22Rv1 (cell line): ENCODE data around the gene FOLH1.
A peak's percentile ranks its signal among the peaks of the same experiment; 100 is the strongest.

Source experiments
- H3K27ac ChIP-seq: fragments of 450-650 bp; 2 replicates; pipeline ENCODE4 v1.5.1; 2017
- ZFX ChIP-seq: fragments of 450-650 bp; IDR thresholded peaks from 2 replicates; pipeline ENCODE4 v1.6.1; 2017; ENCODE audit warnings: antibody characterized with exemption, borderline replicate concordance
- TF ChIP-seq, protein P1 (sequence below): fragments of 450-650 bp; IDR thresholded peaks from 2 replicates; pipeline ENCODE4 v1.5.1; 2017; ENCODE audit warnings: mild to moderate bottlenecking

FOLH1 gene

DNA sequence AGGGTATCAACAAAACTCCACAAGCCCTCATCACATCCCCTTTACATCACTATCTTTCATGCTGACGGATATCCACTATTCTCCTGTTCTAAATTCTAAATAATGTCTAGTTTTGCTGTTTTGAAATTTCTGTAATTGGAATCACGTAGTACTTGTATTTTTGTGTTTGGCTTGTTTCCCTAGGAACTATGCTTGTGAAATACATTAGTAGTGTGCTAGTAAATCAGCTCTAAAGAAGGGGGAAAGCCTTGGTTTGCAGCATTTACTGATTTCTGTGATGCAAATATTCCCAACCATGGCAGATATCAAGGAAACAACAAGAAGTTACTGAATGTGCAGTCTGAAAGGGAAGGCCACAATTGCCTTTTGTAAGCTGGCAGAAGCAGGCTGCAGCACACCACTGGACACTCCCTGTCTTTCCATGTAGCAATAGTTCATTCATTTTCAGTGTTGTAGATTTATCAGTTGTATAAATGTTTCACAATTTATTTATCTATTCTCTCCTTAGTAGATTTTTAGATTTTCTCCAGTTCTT, 4.7 kb upstream of the FOLH1 start:
- TF ChIP-seq, protein P1, sequence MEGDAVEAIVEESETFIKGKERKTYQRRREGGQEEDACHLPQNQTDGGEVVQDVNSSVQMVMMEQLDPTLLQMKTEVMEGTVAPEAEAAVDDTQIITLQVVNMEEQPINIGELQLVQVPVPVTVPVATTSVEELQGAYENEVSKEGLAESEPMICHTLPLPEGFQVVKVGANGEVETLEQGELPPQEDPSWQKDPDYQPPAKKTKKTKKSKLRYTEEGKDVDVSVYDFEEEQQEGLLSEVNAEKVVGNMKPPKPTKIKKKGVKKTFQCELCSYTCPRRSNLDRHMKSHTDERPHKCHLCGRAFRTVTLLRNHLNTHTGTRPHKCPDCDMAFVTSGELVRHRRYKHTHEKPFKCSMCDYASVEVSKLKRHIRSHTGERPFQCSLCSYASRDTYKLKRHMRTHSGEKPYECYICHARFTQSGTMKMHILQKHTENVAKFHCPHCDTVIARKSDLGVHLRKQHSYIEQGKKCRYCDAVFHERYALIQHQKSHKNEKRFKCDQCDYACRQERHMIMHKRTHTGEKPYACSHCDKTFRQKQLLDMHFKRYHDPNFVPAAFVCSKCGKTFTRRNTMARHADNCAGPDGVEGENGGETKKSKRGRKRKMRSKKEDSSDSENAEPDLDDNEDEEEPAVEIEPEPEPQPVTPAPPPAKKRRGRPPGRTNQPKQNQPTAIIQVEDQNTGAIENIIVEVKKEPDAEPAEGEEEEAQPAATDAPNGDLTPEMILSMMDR, result no peak
- no peak for TF ChIP-seq ZFX
- H3K27ac ChIP-seq, result no peak overlapping the region

DNA sequence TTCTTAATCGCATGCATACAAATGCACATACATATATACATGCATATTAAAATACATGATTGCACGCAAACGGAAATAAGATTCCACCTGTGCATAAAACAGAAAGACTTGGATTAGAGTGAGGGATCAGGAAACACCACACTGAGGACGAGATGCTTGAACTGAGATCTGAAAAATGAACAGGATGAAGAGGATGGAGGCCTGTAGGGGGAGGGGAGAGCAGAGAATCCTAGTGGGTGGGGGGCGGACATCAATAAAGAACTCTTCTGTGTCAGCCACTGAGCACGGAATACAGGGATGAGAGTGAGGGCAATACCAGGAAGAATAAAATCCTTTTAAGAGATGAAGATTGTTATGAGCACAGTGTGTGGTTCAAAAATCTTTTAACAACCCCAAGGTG, 1.4 kb downstream of the FOLH1 start:
- peak overlapping the region; percentile 91 for H3K27ac ChIP-seq

DNA sequence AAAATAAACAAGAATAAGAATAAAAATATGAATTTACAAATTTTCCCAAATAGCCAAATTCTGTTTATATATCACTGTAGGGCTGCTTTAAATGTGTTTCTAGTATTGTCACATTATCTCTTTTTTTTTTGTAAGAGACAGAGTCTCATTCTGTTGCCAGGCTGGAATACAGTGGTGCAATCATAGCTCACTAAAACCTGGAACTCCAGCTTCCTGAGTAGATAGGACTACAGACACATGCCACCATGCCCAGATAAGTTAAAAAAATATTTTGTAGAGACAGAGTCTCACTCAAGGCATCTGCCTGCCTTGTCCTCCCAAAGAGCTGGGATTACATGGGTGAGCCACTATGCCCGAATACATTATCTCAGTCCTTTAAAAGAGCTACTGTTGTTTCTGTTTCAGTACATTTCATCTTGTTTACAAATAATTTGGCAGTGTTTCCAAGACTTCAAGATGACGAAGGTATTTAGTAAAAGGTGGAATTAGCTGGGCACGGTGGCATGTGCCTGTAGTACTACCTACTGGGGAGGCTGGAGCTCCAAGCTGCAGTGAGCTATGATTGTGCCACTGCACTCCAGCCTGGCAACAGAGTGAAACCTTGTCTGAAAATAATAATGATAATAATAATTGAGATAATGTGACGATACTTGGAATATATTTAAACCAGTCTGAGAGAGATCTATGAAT, 6.0 kb downstream of the FOLH1 start:
- H3K27ac ChIP-seq, result peak overlapping the region; percentile 91
- TF ChIP-seq, protein P1, result no peak
- TF ChIP-seq ZFX, result no peak

DNA sequence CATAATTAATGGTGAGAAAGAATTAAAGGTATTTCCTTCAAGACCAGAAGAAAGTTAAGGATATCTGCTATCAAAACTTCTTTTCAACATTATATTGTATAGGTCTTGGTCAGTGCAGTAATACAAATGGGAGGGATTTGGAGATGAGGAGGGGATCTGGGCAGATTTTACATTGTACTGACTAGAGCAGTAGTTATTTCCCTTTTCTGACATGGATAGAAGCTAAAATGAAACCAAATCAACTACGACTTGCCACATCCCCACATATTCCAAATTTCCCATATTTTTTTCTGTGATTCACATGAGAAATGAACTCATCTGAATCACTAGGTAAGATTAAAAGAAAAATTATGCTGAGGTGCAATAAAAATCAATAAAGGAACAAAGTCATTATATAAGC, 11.6 kb downstream of the FOLH1 start:
- peak overlapping the region; percentile 93 for H3K27ac ChIP-seq

DNA sequence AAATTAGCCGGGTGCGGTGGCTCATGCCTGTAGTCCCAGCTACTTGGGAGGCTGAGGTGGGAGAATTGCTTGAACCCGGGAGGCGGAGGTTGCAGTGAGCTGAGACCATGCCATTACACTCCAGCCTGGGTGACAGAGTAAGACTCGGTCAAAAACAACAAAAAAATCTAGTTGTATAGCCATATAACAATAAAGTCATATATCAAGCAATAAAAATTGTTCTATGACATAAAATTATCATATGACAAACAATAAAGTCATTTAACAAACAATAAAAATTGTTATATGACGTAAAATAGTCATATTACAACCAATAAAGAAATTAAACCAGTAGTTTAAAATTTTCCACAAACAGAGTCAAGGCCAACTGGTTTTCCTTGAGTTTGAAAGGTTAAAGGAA, 12.4 kb downstream of the FOLH1 start:
- H3K27ac ChIP-seq, result peak overlapping the region; percentile 93

DNA sequence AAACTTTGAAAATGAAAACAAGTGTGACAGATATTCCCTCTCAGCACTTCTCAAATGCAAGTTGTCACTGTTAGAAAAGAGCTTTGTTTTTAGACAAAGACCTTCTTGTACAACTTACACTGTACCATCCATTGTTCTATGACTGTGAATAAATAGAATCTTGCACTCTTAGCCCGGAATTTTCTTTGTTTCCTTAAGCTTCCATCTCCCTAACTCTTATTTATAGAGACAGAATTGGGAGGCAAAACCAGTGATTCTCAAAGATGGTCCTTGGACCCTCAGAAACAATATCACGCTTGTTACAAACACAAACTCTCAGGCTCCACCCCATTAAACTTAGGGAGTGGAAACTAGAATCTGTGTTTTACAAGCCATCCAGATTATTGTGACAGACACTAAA, 18.1 kb downstream of the FOLH1 start:
- H3K27ac ChIP-seq, result peak overlapping the region; percentile 93

DNA sequence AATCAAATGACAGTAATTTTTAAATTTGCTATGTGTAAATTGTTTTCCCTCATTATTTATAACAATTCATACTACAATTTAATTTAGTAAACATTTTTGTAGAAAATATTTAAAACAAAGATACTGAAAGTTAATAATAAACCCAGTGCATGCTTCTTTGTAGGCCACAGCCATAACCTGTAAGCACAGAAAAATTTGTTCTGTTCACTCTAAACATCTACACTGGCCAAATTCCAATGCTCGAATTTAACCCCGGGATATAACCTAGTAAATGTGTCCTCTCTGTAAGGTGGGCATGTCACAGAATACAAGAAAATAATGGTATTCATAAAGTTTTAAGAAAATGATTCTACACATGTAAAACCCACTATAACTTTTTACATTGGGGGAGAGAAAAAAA, 22.2 kb downstream of the FOLH1 start:
- peak overlapping the region; percentile 93 for H3K27ac ChIP-seq

DNA sequence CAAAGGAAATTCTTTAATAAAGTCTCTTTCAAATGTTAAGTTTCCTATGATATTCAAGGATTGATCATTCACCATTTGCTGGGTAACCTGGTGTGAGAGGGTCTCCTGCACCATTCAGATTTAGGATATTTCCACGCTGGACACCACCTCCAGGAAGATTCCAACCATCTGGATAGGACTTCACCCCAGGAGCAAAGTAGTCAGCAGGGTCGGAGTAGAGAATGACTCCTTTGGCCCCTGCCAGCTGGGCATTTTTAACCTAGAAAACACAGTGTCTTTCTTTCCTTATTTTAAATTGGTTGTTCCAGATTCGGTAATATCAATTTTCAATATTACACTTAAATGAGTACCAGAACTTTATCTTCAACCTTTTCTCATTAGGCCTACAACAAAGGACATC, 22.8 kb downstream of the FOLH1 start:
- peak overlapping the region; percentile 93 for H3K27ac ChIP-seq

DNA sequence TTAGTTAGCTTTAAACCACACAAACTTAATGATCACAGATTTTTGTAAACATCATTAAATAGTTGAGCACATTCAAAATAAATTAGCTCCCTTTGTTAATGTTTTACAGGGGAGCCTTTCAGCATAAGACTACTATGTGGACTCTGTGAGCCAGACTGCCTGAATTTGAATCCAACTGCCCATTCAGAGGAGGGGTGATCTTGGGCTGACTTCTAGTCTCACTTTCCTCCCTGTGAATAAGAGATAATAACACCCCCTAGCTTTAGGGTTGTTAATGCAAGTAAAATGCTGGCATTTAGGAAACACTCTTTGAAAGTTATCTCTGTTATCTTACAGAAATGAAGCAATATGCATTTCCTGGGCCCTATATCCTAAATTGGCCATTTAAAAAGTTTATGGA, 23.6 kb downstream of the FOLH1 start:
- H3K27ac ChIP-seq, result peak overlapping the region; percentile 93

DNA sequence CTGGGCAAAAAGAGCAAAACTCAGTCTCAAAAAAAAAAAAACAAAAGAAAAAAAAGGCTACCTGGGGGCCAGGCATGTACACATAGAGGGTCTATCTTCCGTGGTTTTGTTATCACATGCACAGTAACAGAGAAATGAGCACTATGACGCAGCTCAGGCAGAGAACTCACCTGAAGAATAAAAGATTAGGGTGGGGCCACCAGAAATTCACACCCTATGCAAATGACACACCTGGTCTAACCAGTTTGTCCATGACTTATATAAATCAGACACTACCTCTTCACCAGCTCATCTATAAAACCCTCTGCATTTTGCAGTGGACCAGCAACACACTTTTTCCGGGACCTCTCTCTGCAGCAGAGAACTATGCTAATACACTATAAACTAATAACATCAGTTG, 30.5 kb downstream of the FOLH1 start:
- peak overlapping the region; percentile 93 for H3K27ac ChIP-seq

DNA sequence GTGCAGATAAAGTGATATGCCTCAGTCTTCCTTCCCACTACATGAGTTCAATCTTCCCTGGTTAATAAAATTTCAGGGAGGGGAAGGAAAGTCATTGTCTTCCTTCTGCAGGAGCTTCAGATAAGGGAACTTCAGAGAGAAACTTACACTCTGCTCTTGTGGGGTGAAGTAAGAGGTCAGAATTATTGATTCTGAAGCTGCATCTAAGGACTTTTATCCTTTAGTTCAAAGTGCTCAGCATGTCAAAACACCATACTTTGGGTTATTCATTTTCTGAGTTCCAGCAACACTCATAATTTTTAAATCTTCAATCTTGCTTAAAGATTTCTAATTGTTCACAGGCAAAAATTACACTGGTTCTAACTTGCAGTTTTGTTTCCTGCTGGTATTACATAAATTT, 33.0 kb downstream of the FOLH1 start:
- H3K27ac ChIP-seq, result peak overlapping the region; percentile 93

DNA sequence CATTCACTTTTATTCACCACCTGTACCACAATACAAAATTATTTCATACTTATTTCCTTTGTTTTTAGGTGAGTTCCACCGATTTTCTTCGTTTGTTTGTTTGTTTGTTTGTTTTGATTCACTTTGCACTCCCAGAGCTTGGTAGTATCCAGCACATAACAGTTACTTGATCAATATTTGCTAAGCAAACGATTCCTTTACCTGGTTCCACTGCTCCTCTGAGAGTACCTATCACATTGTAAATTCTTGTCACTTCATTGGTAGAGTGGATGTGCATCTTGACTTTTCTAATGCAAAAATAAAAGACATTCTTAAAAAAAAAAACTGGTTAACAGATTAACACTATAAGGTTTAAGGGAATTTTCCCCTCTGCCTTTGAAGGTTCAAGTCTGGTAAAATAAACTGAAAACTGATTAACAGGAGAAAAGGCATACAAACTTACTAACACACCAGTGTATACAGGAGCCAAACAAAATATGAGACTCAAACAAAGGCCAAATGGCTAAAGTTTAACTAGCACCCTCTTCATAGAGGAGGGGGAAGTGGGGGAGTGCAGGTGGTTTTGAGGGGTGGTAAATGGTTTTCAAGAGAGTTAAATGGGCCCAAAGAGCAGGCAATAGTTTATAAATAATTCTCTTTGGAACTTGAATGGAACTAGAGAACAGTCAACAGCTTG, 33.6 kb downstream of the FOLH1 start:
- peak overlapping the region; percentile 93 for H3K27ac ChIP-seq

DNA sequence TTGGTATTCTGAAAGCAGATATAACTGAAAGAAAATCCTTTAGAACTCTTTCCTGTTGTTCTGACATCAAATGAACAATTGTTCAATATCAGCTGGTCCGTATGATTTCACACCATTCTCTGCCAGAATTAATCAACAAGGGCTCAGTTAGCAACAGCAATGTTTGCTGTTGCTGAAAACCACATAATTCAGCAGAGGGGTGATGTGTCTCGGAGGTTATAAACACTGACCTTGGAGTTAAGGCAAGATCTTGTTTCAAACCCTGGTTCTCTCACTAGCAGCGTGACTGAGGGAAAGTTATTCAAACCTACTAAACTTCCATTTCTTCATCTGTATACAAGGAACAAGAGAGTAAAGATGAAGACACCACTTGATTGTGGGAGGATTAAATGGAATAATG, 36.8 kb downstream of the FOLH1 start:
- peak overlapping the region; percentile 93 for H3K27ac ChIP-seq

DNA sequence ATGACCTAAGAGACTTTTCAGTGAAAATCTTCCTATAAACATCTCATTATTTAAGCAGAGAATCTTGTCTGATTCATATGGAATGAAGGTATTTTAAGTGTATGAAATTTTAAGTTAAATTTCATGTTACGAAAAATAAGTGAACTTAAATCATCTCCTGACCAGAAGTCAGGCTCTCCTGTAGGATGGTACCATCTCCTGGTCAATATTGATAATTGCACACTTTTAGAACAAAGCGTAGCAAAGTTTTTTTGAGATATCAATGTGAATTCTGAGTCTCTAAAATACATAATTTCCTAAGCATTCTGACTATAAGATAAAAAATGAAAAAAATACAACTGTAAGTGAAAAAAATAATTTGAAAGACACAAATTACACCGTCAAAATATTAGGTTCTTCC, 38.8 kb downstream of the FOLH1 start:
- H3K27ac ChIP-seq, result peak overlapping the region; percentile 93
- TF ChIP-seq, protein P1, result peak; percentile 59

DNA sequence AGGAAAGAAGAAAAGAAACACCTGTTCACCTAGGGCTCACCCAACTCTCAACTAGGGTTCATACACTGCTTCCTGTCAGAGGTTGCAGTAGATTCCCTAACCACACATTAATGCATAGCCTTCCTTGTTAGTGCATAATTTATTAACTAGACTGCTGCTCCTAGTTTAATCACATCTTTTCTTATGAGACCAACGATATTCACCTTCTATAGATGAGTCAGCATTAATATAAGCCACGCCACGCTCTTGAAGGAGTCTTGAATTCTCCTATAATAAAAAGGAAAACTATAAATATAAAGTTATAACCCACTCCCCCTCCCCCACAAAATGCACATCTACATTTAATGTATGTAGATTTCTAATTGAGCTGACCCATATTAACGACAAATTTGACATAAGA, 39.4 kb downstream of the FOLH1 start:
- H3K27ac ChIP-seq, result peak overlapping the region; percentile 93
